Kasumi-1 (cell line): ENCODE data around the gene SOCS2.
"Not testable (repeated sequence)": the region's sequence is repeated elsewhere in the genome, so short reads cannot be mapped to it uniquely, and the experiment has no call there.

ENCODE experiments used
- DNase-seq, 2 experiments: peaks; one replicate each; lab custom pipeline; 2025; lab: John Stamatoyannopoulos, UW

SOCS2 gene

DNA sequence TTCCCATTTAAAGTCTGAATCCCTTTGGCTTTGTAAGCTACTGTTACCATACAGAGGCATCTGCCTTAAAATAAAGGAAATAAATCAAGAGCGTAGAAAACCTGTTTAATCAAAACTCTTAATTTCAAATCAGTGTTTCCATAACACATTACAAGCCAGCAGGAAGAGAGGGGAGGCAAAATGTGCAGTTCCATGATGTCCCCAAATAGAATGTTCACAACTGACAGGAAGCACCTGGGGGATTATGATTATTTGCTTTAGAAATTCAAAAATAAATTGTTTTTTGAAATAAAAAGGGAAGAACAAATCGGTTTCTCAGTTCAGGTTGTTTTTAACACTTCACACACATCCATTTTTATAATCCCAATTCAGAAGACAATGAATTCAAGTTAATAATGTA lies 21.4 kb downstream of the SOCS2 start:
- DNase-seq, result peak; percentile 13 to 38

GRCh38 chr12:93594766-93595311 lies 22.4 kb downstream of the SOCS2 start:
- DNase-seq, result no peak

- DNase-seq, result no peak
Observed at GRCh38 chr12:93595351-93595750, 22.9 kb downstream of the SOCS2 start.

- no peak for DNase-seq
Observed at GRCh38 chr12:93597608-93598007, 25.1 kb downstream of the SOCS2 start.

GRCh38 chr12:93599192-93599591 lies 26.7 kb downstream of the SOCS2 start:
- no peak for DNase-seq

- no peak for DNase-seq
Observed at GRCh38 chr12:93601591-93601990, 29.1 kb downstream of the SOCS2 start.

DNA sequence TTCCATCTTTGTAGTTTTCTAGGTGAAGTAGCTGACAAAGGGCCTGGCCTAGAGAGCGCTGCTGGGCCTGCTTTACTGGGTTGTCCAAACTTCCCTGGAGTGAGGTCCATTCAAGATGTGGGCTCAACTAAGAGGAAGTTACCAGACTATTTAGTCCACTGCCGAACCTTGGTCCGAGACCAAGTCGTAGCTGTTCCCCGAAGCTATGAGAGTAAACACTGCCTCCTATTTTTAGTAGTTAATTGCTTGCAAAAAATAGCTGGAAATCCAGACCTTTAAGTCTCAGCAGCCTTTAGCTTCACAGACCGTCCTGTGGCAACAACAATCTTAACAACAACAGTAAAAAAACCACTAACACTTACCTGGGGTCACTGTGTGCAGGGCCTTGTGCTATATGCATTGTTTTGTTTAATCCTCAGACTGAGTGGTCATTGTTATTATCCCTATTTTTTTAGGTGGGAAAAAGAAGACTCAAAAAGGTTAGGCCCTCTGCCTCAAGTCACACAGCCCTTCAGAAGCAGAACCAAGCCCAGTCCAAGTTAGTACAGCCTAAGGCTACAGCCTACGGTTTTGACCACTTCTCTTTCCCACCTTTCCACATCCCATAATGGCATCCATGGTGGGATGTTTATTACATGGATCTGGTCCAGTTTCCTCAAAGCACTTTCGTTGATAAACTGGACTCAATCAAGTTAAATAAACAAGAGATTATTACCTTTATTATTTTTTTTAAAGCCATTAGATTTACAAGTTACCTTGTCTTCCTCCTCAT lies 30.6 kb downstream of the SOCS2 start:
- no peak for DNase-seq

GRCh38 chr12:93603762-93604161 lies 31.3 kb downstream of the SOCS2 start:
- no peak for DNase-seq

DNA sequence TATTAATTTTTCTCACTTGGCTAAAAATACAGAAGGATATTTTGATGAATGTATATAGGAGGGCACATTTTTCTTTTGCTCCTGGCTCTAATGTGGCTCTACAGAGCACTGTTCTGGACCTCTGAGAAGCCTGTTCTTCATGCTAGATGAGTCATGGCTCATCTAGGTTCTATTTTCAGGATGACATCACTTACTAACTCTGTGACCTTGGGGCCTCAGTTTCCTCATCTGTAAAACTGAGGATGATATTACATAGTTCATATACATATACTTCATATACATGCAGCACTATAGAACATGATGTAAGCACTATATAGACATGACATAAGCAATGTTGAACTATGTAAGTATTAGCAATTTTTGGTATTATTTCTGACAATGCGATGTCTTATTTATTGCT lies 35.8 kb downstream of the SOCS2 start:
- DNase-seq, result no peak

GRCh38 chr12:93609281-93610192 lies 37.1 kb downstream of the SOCS2 start:
- no peak for DNase-seq

- DNase-seq, result no peak
Observed at GRCh38 chr12:93612776-93613175, 40.3 kb downstream of the SOCS2 start.

GRCh38 chr12:93614917-93615596 lies 42.6 kb downstream of the SOCS2 start:
- no peak for DNase-seq

DNA sequence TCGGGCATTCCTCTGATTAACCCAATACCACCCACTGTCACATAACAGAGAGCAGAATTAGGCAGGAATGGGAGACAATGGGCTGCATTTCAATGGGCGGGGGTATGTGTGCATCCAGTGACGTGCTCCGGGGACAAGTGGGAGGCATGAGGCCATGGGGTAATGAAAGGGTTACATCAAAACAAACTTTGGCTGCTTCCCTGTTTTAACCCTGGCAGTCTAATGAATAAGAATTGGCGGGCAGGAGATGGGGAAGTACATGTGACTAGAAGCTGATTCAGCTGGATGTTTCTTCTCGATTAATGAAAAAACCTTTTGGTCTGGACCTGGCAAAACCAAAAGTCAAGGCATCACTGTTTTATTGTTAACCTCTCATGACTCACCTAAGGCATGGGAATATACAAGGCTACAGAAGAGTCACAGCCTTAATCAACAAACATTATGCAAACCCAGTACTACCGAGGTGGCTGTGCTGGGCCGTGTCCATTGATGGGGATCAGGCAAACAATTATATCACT lies 44.2 kb downstream of the SOCS2 start:
- no peak for DNase-seq

- DNase-seq, result no peak
Observed at GRCh38 chr12:93618891-93619410, 46.5 kb downstream of the SOCS2 start.

DNA sequence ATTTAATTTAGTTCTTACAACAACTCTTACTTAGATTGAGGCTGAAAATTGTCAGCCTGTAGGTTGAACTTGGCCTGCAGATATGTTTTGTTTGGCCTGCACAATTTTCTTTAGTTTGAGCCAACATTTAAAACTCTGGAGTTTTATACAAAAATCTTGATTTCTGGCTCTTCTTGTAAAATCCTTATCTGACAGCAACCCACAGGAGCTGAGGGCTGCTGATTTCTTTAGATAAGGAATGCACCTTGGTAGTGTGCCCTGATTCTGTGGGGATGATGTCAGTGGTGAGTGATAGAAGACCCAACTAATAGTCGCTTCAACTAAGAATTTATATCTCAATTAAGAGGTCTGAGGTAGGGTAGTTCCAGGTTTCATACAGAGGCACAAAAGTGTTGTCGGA lies 49.5 kb downstream of the SOCS2 start:
- no peak for DNase-seq

DNA sequence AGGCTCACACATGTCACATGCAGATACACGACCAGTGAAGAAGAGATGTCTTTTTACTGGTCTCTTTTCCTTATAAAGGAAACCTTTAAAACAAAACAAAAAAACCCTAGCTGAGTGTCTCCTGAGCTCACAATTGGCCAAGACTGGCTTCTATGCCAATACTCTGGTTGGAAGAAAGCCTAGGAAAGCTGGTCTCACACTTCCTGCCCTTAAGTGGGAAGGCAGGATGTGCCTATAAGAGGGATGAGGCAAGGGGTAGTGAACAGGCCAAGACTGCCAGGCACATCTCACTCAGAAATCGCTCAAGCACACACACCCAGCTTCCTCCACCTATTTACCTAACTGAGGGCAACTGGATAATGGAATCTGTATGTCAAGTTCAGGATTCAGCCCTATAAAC lies 50.0 kb downstream of the SOCS2 start:
- no peak for DNase-seq

GRCh38 chr12:93624595-93625294 lies 52.3 kb downstream of the SOCS2 start:
- no peak for DNase-seq

- not testable (repeated sequence) for DNase-seq
Observed at GRCh38 chr12:93625295-93625645, 52.8 kb downstream of the SOCS2 start.

GRCh38 chr12:93626160-93626559 lies 53.7 kb downstream of the SOCS2 start:
- no peak for DNase-seq
